IPS-11a (cell line): ENCODE results near the gene CFAP20DC.

Experiments
- H3K4me3 ChIP-seq: one replicate; pipeline ENCODE4 v1.5.1; 2013; ENCODE audit warnings: low read depth, low read length, control low read depth

Gene CFAP20DC

DNA sequence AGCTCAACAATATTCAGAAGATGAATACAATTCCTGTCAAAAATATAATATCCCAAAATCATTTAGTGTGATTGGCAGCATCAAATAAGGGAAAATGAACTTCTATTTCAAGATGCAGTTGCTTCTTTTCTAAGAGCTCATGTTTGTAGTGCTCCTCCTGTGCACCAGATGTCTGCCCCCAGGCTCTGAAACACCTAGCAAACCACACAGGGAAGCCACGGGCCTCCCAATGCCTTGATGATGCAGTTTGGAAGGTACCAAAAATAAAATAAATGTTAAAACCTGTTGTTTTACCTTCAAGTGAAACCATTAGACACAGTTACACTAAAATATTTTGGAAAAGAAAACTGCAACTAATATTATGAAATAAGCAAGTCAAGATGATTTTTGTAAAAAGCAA lies 22.2 kb downstream of the CFAP20DC start:
- H3K4me3 ChIP-seq = no peak overlapping the region

DNA sequence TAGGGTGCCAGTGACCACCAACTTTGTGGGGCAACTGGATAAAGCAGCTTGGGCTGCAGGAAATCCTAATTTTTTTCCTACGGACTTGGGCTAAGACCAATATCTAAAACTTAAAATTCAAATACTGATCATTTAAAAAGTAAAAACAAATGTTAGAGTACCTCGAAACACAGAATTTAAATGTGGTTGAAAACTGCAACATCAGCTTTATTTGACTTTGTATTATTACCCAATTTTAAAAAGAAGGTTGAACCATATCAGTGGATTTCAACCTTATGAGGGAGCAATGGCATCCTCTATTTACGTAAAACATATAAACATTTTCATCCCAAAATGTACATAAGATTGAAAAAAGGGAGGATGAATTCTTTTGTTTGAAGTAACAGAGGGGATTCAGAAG lies 26.2 kb downstream of the CFAP20DC start:
- H3K4me3 ChIP-seq = no peak overlapping the region

DNA sequence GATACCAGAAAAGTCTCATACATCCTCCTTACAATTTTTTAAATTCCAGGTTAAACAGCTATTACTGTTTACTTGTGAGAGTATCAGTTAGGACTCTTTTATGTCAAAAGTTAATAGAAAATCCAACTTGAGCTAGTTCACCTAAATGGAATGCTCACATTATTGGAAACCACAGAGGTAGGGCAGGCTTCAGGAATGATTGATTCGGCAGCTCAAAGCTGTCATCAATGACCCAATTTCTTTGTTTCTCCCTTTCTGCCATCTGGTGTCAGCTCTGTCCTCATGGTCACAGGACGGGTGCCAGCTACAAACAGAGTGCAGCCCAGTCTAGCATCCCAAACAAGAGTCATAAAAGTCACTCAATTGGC lies 32.2 kb downstream of the CFAP20DC start:
- H3K4me3 ChIP-seq = no peak overlapping the region

DNA sequence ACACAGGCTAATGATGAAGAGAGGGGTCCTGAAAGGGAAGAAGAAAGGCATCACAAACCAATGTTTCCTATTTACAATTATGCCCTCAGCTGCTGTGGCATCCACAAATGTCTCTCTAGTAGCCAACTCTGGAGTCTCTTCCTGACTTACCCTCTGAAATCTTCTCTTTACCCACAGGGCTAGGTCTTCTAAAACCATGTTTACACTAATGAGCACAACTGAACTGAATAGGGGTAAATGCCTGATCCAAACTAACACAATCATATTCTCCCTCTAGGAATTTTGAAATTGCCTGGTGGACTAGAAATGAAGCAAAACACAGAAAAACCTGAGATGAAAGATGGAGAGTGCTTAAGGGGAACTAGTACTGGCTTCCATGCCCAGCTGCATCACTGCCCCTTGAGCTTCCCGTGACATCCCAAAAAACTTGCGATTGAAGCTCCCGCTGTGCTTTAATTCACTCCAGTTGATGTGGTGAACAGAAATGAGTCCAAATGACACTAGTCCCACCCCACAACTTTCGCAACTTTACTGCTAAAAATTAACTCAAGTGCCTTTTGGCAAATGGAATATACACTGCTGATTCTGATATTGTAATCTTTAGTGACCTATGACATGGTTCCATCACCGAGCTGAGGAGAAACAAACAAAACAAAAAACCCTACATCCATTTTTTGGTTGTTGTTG lies 32.8 kb downstream of the CFAP20DC start:
- H3K4me3 ChIP-seq = no peak overlapping the region

DNA sequence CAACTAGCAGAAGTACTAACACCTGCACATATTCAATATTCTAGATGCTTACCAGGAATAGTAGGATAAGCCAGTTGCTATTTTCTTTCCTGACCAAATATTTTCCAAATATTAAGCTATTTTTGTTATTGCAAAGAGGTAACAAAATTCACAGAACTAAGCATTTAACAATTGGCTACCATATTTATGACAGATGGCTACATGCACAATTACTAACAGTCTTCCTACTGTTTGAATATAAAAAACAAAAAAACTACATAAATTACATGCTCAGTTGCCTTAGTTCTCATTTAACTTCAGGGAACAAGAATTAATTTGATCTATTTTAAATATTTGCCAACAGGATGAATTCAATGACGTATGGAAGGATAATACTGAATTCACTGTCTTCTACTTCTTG lies 36.2 kb downstream of the CFAP20DC start:
- H3K4me3 ChIP-seq = no peak overlapping the region

DNA sequence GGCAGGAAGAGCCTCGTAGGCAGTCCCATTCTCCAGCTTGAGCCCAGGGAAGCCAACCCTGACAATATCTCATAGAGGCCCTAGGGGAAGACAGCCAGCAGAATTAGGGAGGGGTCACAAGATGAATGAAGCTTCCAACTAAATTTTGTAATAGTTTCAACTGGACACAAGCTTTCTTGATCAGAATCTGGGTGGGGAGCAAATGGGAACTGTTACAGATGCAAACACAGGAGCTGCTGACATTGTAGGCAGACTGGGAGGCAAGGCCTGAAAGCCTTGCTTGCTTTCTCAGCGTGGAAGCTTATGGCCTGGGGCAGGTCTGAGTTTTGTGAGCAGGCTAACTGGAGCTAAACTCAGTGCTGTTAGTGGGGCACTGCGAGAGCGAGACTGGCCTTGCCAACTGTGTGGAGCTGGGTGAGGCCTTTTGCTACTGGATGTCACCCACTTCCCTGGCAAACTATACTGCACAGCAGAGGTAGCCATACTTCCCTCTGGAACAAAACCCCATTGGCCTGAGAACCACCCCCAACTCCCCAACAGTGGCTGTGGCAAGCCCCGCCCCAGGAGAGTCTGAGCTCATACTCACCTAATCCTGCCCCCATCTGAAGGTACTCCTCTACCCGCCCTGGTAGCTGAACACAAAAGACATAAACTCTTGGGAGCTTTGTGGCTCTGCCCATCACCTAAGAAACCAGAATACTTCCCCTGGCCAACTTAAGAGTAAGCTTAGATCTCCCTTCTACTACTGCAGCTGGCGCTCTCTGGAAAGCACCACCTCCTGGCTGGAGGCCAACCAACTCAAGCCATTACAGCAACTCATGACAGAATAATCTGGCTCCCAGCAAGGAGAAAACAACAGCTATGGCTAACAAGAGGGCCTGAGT lies 42.9 kb downstream of the CFAP20DC start:
- no peak overlapping the region for H3K4me3 ChIP-seq

DNA sequence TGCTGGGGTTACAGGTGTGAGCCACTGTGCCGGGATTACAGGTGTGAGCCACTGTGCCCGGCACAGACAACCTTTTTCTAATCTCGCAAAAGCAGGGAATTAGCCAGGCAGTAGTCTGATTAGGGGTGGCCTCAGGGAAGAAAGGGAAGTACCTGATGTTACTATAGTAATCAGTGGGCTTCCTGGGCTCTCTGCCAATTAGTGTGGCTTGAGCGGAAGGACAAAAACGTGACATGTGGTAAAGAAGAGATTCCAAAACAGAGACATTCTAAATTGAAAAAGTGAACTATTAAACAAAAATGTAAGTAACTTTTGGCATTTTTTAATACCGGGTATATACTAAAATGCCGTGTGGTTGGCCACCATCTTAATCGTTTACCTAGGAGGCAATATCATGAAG lies 48.1 kb downstream of the CFAP20DC start:
- no peak overlapping the region for H3K4me3 ChIP-seq

DNA sequence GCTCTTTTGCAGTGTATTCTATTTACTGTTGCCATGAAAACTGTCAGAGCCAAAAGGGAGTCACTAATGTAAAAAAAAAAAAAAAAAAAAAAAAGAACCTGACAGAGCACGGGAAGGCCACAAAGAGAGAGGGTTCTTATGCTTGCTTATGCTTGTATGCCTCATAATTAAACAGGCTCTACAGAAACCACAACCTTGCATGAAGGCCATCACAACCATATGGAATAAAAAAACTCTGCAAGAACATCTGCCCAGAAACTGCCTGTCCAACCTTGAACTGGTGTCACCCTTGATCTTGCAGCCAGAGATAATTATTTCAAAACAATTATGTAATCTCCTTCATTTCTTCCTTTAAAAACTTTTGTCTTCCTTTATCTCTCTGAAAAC lies 50.1 kb downstream of the CFAP20DC start:
- H3K4me3 ChIP-seq = no peak overlapping the region

DNA sequence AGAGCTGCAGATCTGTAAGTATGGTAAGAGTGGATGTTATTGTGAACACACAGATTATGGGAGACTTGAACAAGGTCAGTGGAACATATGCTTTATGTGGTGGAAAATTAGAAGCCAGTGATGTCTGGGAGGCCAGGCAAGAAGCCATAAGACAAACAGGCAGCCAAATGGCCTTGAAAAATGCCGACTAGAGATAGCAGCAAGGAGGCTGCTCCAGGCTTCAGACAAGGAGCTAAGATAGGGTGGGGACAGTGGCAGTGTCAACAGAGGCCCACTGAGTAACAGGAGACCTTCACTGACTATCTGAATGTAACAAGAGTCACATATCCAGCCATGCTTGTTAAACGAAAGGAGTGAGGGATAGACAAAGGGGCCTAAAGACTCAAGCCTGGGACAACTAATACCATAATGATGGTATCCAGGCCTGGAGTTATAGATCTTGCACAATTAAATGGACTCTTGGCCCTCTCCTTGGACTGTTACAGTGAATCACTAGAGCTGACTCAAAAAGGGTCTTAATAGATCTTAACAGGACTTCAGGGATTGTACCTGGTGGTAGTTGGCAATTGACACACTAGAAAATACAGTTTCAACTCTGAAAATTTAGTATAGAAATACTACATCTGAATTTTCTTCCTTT lies 50.6 kb downstream of the CFAP20DC start:
- H3K4me3 ChIP-seq = no peak overlapping the region

DNA sequence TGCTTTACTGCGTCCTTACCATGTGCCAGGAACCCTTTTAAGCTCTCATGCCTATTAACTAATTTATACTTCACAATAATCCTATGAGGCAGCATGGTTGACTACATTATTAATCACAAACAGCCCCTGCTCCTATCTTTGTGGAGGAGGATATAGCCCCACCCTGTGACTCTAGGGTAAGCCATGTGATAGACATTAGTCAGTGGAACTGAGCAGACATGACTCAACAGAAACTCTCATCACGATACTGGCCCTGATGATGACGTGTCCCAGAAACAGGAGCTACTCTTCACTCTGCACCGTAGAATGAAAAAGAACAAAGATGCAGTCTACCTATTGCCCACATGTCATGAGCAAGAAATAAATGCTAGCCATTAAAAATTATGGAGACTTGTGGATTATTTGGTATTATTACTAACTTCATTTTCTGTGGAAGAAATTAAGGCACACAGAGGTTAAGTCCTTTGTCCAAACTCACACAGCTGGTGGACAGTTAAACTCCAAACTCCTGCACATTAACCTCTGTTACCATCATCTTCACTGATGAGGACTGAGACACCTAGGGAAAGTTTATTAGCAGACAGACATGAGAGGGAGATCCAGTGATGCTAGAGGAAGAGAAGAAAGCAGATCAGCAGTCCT lies 51.2 kb downstream of the CFAP20DC start:
- H3K4me3 ChIP-seq = no peak overlapping the region

DNA sequence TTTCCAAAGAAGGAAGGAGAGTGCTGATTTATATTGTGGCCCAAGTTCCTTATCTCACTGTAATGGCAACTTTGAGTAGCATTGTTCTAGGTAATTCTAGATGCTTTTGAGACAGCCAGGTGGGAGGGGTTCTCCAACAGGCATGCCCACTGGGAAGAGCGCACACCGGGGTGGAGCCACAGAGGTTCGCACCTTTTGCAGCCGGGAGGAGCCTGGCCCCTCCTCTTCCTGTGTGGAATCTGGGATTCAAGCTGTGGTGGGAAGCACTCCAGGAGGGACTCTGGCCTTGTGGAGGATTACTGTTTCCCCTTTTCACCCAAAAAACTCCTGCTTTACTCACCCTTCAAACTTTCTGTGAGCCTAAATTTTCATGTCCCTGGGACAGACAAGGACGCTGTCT lies 53.1 kb downstream of the CFAP20DC start:
- no peak overlapping the region for H3K4me3 ChIP-seq

DNA sequence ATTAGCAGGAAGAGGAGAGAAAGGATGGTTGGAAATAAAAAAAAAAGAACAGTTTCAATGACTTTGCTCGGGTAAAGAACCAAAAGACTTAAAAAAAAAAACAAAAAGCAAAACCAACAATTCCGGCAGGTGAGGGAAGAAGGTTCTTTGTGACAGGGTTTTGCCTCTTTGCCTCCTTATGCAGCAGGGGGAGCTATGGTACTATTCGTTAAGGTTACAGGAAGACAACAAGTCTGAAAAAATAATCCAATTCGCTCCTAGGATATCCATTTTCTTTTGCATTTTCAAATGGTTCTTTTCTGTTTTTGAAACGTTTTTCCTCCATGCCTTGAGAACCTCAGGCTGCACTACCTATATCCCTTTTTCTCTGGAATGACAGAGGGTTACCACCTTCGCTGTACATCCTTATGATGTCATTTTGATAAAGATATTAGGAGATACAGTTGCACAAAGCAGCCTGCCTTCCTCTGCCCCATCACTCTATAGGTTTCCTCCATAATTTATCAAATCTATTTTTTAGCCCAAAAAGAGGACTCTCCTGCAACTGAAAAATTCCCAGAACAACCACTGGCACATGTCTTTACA lies 55.0 kb downstream of the CFAP20DC start:
- H3K4me3 ChIP-seq = no peak overlapping the region

DNA sequence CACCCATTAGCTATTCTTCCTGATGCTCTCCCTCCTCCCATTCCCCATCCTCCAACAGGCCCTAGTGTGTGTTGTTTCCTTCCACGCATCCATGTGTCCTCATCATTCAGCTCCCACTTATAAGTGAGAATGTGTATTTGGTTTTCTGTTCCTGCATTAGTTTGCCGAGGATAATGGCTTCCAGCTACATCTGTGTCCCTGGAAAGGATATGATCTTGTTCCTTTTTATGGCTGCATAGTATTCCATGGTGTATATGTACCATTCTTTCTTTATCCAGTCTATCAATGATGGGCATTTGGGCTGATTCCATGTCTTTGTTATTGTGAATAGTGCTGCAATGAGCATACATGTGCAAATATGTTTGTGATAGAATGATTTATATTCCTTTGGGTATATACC lies 56.3 kb downstream of the CFAP20DC start:
- no peak overlapping the region for H3K4me3 ChIP-seq

DNA sequence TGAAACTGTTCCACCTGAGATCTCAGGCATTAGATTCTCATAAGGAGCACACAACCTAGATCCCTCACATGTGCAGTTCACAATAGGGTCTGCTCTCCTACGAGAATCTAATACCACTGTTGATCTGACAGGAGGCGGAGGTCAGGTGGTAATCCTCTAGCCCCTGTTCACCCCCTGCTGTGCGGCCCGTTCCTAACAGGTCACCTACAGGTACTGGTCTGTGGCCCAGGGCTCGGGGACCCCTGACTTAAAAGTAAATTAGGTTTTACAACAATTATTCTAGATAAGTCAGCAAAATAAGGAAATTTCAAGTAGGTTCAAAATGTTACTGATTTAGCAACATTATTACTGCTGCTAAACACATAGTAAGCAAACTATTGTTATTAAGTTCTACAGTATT lies 58.2 kb downstream of the CFAP20DC start:
- H3K4me3 ChIP-seq = no peak overlapping the region

DNA sequence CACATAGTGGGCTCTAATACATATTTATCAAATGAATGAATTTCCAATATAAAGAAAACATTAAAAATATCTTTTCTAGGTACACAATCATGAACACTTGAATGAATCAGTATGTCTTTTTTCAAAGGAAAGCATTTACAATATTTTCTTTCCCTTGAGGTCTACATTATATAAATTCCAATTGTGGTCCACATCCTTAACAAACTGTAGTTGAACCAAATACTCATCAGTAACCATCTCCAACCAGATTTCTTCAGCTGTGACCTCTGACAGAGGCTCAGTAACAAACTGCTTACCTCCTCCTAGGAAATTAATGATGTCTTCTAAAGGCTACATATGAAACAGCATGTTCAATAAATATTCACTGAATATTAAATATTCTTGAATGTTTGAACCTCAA lies 58.8 kb downstream of the CFAP20DC start:
- no peak overlapping the region for H3K4me3 ChIP-seq

DNA sequence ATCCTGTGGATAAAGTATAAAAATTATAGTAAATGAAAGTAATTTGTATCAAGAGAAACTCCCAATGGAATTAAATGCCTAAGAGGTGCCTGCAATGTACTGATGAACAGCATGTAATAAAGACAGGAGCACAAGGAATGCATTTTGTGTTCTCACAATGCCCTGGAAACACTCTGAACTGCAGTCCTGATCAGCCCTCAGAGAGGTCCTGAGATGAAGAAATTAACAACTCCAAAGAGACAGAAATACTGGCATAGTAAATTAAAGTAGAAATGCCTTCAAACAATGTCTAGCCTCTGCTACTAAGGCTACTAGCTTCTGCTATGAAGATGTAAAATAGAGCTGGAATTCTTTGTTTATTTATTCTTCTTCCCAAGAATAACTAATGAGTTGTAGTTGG lies 59.9 kb downstream of the CFAP20DC start:
- H3K4me3 ChIP-seq = no peak overlapping the region

DNA sequence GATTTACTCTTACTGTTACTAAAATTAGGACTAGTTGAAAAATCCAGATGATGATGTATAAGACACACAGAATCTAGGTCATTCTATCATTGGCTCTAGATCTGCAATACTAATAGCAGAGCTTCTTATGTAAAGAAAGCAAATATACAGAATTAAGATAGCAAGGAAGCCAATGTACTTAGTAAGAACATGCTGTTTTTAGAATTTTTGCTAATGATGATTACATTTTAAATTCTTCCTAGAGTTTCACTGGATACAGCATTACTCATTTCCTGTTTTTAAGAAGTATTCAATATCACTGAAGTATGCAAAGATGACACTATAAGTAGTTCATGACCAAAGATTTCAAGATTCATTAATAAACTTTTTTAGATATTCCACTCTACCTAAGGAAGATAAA lies 60.7 kb downstream of the CFAP20DC start:
- no peak overlapping the region for H3K4me3 ChIP-seq

DNA sequence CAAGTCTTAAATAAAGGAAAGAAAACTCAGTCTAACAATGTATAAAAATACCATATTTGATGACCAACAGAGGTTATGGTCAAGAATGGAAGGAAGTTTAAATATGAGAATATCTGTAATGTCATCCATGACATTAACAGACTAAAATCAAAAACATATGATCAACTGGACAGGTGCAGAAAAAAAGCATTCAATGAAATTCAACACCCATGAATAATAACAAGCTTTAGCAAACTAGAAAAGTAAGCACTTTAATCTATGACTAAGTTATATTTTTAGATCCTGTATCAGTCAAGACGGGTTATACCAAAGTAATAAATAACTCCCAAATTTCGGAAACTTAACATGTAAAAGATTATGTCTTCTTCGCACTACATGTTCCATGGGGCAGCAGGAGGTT lies 61.8 kb downstream of the CFAP20DC start:
- no peak overlapping the region for H3K4me3 ChIP-seq

DNA sequence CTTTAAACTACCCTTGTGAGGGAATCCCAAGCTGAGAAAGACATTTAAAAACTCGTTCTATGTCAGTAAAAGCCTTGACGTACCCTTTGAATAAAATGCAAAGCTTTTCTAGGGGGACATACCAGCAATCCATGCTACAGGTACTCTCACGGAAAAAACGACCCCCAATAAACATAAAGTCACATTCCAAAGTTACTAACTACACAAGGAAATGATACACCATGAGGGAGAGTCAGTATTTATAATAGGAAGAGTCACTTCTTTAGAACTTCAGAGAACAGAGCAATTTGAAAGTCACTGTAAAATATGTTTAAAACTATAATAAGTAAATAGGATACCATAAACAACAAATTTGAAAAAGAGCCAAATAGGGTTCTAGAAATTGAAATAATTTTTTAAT lies 63.2 kb downstream of the CFAP20DC start:
- no peak overlapping the region for H3K4me3 ChIP-seq

DNA sequence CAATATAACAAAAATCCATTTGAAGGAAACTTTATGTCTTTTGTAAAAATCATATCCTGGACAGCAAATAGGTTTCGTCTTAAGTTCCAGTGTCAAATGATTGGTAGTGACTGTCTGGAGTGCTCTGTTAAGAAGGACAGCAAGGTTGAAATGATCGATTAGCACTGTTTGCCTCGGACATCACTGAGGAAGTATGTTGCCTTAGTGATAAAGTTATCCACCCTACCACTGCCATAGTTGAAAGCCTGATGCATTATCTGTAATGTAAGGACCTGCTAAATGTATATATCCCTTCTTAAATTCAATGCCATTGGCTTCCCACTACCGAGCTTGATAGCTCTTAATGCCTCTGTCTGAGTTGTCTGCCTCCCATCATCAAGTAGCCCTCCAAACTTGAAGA lies 70.0 kb downstream of the CFAP20DC start:
- H3K4me3 ChIP-seq = no peak overlapping the region

DNA sequence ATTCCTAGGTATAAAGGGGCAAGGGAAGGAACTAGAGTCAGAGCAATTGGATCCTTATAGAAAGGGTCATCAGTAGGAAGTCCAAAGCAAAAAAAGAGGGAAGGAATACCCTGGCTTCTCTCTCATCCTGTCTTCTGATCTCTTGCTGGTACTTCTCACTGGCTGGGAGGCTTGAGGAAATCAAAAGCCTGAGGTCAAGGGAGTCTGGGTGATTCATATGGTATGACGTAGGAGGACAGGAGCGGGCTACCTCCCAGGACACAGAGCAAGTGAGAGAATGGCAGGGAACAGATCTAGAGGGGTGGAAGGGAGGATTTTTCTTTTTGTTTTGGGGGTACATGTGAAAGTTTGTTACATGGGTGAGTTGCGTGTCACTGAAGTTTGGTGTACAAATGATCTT lies 76.0 kb downstream of the CFAP20DC start:
- H3K4me3 ChIP-seq = no peak overlapping the region
